ENCODE measurements around the gene MTCL3.

MTCL3 gene

GRCh38 chr6:127451388-127451787 lies 67.7 kb downstream of the MTCL3 start:
- TF ChIP-seq ZNF274 (IDR thresholded peaks at IDR 0.05; ENCODE audit: low read depth, low read length) (no peak), SUZ12 (IDR thresholded peaks at IDR 0.05; ENCODE audit: extremely low read depth, insufficient read depth, insufficient read length) (no peak), YY1 (IDR thresholded peaks at IDR 0.05; ENCODE audit: insufficient read depth, insufficient read length) (no peak)
- Histone ChIP-seq H3K9ac (ENCODE audit: insufficient read length, low read depth) (no peak overlapping the region), H3K27me3 (ENCODE audit: insufficient read depth, insufficient read length) (no peaks in the 10 kb centered on the region), H3K36me3 (ENCODE audit: insufficient read depth, insufficient read length, low read length) (peaks cover 4% of the 10 kb centered on the region), H3K9me3 (ENCODE audit: insufficient read depth, low read length) (no peaks in the 10 kb centered on the region), H3K4me3 (ENCODE audit: insufficient read length, low read depth) (no peak overlapping the region), H3K4me1 (ENCODE audit: insufficient read depth, insufficient read length) (no peaks in the 10 kb centered on the region)
- DNase-seq (ENCODE audit: low read depth, low spot score): no peak

- Histone ChIP-seq H3K27me3 (ENCODE audit: insufficient read depth, insufficient read length) (no peaks in the 10 kb centered on the region), H3K4me3 (ENCODE audit: insufficient read length, low read depth) (no peak overlapping the region), H3K36me3 (ENCODE audit: insufficient read depth, insufficient read length, low read length) (peaks cover 6% of the 10 kb centered on the region), H3K9me3 (ENCODE audit: insufficient read depth, low read length) (no peaks in the 10 kb centered on the region), H3K9ac (ENCODE audit: insufficient read length, low read depth) (no peak overlapping the region), H3K4me1 (ENCODE audit: insufficient read depth, insufficient read length) (no peaks in the 10 kb centered on the region)
- TF ChIP-seq SUZ12 (IDR thresholded peaks at IDR 0.05; ENCODE audit: extremely low read depth, insufficient read depth, insufficient read length): no peak
- DNase-seq (ENCODE audit: low read depth, low spot score): no peak
Observed at GRCh38 chr6:127447780-127448179, 71.4 kb downstream of the MTCL3 start.

GRCh38 chr6:127446356-127446755 lies 72.8 kb downstream of the MTCL3 start:
- TF ChIP-seq SUZ12 (IDR thresholded peaks at IDR 0.05; ENCODE audit: extremely low read depth, insufficient read depth, insufficient read length) (no peak), YY1 (IDR thresholded peaks at IDR 0.05; ENCODE audit: insufficient read depth, insufficient read length) (no peak), ZNF274 (IDR thresholded peaks at IDR 0.05; ENCODE audit: low read depth, low read length) (no peak)
- no peak overlapping the region for H3K4me3 ChIP-seq (ENCODE audit: insufficient read length, low read depth)
- H3K9me3 ChIP-seq (ENCODE audit: insufficient read depth, low read length): no peaks in the 10 kb centered on the region
- DNase-seq (ENCODE audit: low read depth, low spot score): no peak
- peaks cover 6% of the 10 kb centered on the region for H3K36me3 ChIP-seq (ENCODE audit: insufficient read depth, insufficient read length, low read length)
- no peaks in the 10 kb centered on the region for H3K27me3 ChIP-seq (ENCODE audit: insufficient read depth, insufficient read length)
- H3K4me1 ChIP-seq (ENCODE audit: insufficient read depth, insufficient read length): no peaks in the 10 kb centered on the region
- no peak overlapping the region for H3K9ac ChIP-seq (ENCODE audit: insufficient read length, low read depth)

GRCh38 chr6:127441881-127442280 lies 77.3 kb downstream of the MTCL3 start:
- Histone ChIP-seq H3K36me3 (ENCODE audit: insufficient read depth, insufficient read length, low read length) (peaks cover 6% of the 10 kb centered on the region), H3K9ac (ENCODE audit: insufficient read length, low read depth) (no peak overlapping the region), H3K9me3 (ENCODE audit: insufficient read depth, low read length) (no peaks in the 10 kb centered on the region), H3K4me1 (ENCODE audit: insufficient read depth, insufficient read length) (no peaks in the 10 kb centered on the region), H3K27me3 (ENCODE audit: insufficient read depth, insufficient read length) (no peaks in the 10 kb centered on the region), H3K4me3 (ENCODE audit: insufficient read length, low read depth) (no peak overlapping the region)
- no peak for DNase-seq (ENCODE audit: low read depth, low spot score)
- TF ChIP-seq ZNF274 (IDR thresholded peaks at IDR 0.05; ENCODE audit: low read depth, low read length) (no peak), SUZ12 (IDR thresholded peaks at IDR 0.05; ENCODE audit: extremely low read depth, insufficient read depth, insufficient read length) (no peak), YY1 (IDR thresholded peaks at IDR 0.05; ENCODE audit: insufficient read depth, insufficient read length) (no peak)

GRCh38 chr6:127439718-127440117 lies 79.4 kb downstream of the MTCL3 start:
- no peak for DNase-seq (ENCODE audit: low read depth, low spot score)

GRCh38 chr6:127436578-127437110 lies 82.5 kb downstream of the MTCL3 start:
- H3K27me3 ChIP-seq (ENCODE audit: insufficient read depth, insufficient read length): no peaks in the 10 kb centered on the region
- no peaks in the 10 kb centered on the region for H3K9me3 ChIP-seq (ENCODE audit: insufficient read depth, low read length)
- H3K9ac ChIP-seq (ENCODE audit: insufficient read length, low read depth): no peak overlapping the region
- H3K4me3 ChIP-seq (ENCODE audit: insufficient read length, low read depth): no peak overlapping the region
- H3K36me3 ChIP-seq (ENCODE audit: insufficient read depth, insufficient read length, low read length): no peaks in the 10 kb centered on the region
- no peak for DNase-seq (ENCODE audit: low read depth, low spot score)
- H3K4me1 ChIP-seq (ENCODE audit: insufficient read depth, insufficient read length): no peaks in the 10 kb centered on the region
- TF ChIP-seq ZNF274 (IDR thresholded peaks at IDR 0.05; ENCODE audit: low read depth, low read length): no peak
- TF ChIP-seq SUZ12 (IDR thresholded peaks at IDR 0.05; ENCODE audit: extremely low read depth, insufficient read depth, insufficient read length): no peak
- TF ChIP-seq YY1 (IDR thresholded peaks at IDR 0.05; ENCODE audit: insufficient read depth, insufficient read length): no peak

More at GRCh38 chr6:127439718-127440117, 79.4 kb downstream of the MTCL3 start:
- no peak for TF ChIP-seq YY1 (IDR thresholded peaks at IDR 0.05; ENCODE audit: insufficient read depth, insufficient read length)
- TF ChIP-seq ZNF274 (IDR thresholded peaks at IDR 0.05; ENCODE audit: low read depth, low read length): no peak
- no peak for TF ChIP-seq SUZ12 (IDR thresholded peaks at IDR 0.05; ENCODE audit: extremely low read depth, insufficient read depth, insufficient read length)
- H3K9ac ChIP-seq (ENCODE audit: insufficient read length, low read depth): no peak overlapping the region
- H3K9me3 ChIP-seq (ENCODE audit: insufficient read depth, low read length): no peaks in the 10 kb centered on the region
- H3K4me3 ChIP-seq (ENCODE audit: insufficient read length, low read depth): no peak overlapping the region
- H3K27me3 ChIP-seq (ENCODE audit: insufficient read depth, insufficient read length): no peaks in the 10 kb centered on the region
- H3K36me3 ChIP-seq (ENCODE audit: insufficient read depth, insufficient read length, low read length): no peaks in the 10 kb centered on the region
- no peaks in the 10 kb centered on the region for H3K4me1 ChIP-seq (ENCODE audit: insufficient read depth, insufficient read length)

- no peak for TF ChIP-seq YY1 (IDR thresholded peaks at IDR 0.05; ENCODE audit: insufficient read depth, insufficient read length)
- no peak for TF ChIP-seq SUZ12 (IDR thresholded peaks at IDR 0.05; ENCODE audit: extremely low read depth, insufficient read depth, insufficient read length)
- TF ChIP-seq ZNF274 (IDR thresholded peaks at IDR 0.05; ENCODE audit: low read depth, low read length): no peak
- no peaks in the 10 kb centered on the region for H3K36me3 ChIP-seq (ENCODE audit: insufficient read depth, insufficient read length, low read length)
- no peaks in the 10 kb centered on the region for H3K9me3 ChIP-seq (ENCODE audit: insufficient read depth, low read length)
- H3K9ac ChIP-seq (ENCODE audit: insufficient read length, low read depth): no peak overlapping the region
- H3K4me1 ChIP-seq (ENCODE audit: insufficient read depth, insufficient read length): no peaks in the 10 kb centered on the region
- H3K27me3 ChIP-seq (ENCODE audit: insufficient read depth, insufficient read length): no peaks in the 10 kb centered on the region
- no peak overlapping the region for H3K4me3 ChIP-seq (ENCODE audit: insufficient read length, low read depth)
- DNase-seq (ENCODE audit: low read depth, low spot score): no peak
Observed at GRCh38 chr6:127435626-127436220, 83.4 kb downstream of the MTCL3 start.

Data from NT2/D1 (cell line).